ENCODE data around the gene SLC38A5.

GRCh38 chrX:48507246-48507645, 37.2 kb upstream of the SLC38A5 start:
- TF ChIP-seq JUN (IDR thresholded peaks at IDR 0.05; ENCODE audit: borderline replicate concordance, insufficient read depth, insufficient read length, low read depth) (no peak), CTCF (IDR thresholded peaks at IDR 0.05; ENCODE audit: extremely low read depth in 1 of 2, insufficient read depth in 1 of 2, low read depth in 1 of 2, low read length in 2 of 2) (no peak)
